GM21528 (cell line): ENCODE results near the gene SLC9A9.

Experiments
- ATAC-seq: cut with Tn5 transposase; IDR thresholded peaks from one replicate; pipeline ENCODE4 v1.9.1; 2021; ENCODE audit warnings: mild to moderate bottlenecking, moderate library complexity; ENCODE audit not compliant: unreplicated experiment, low FRiP score

SLC9A9 gene

DNA sequence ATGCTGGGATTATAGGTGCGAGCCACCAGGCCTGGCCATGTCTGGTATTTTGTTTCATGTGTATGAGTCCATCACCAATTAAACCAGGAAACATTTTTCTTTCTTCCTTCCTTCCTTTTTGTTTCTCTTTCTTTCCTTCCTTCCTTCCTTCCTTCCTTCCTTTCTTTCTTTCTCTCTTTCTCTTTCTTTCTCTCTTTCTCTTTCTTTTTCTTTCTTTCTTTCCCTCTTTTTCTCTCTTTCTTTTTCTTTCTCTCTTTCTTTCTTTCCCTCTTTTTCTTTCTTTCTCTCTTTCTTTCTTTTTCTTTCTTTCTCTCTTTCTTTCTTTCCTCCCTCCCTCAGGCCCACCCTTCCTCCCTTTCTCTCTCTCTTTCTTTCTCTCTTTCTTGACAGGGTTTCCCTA is 83.4 kb downstream of the SLC9A9 start:
- ATAC-seq, result no peak

DNA sequence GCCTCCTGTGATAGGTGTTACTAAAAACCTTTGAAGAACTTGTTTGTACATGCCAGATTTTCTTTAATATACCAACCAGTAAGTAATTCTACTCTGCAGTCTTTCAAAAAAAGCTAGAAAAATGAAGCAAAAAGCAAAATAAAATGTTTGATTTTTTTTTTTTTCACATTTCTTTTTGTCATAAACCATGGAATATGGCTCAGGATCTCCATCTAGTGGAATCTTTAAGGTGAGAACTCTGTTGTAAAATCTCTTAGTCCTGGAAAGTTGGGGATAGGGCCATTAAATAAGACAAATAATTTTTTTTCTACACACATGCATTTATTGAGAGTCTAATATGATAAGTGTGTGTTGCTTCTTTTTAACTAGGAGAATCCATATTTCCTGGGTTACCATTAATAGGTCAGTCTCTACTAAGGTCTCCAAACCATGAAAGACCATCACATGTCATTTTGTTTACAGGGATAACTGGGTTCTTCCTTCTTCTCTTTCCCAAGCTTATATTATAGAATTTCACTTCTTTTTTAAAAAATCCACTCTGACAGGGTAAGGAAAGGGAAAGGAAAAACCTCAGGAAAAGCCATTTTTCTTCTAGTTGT is 84.6 kb downstream of the SLC9A9 start:
- no peak for ATAC-seq

DNA sequence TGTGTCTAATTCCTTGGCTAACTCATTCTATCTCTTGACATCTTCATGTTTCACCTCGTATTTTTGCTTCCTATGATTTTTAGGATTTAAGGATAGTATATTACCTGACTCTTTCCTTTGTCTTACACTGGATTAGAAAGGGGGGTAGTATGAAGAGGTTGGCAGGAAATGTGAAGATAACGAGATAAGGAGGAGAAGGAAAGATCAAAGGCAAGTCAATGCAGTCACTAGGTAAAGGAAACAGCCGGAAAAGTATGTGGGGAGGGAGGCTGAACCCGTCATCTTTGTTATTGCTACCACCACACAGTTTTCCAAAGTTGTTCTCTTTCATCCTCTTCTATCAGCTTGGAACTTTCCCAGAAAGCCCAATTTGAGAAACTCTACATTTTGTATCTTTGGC is 90.6 kb downstream of the SLC9A9 start:
- no peak for ATAC-seq

DNA sequence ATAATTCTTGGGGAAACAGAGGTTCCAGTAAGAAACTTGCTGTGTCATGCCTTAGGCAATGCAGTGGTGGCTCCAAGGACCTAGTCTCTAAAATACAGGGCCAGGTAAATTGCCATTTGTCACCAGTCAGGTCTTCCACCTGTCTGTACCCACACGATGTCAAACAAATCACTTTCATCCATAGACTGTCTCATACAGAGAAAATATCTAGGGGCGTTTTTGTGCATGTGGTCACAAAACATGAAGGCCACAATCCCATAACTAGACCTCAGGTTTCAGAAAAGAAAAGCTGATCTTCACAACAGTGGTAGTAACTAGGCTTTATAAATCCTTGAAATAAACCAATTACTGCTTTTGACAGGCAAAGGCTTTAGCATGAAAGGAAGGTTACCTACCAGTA is 92.3 kb downstream of the SLC9A9 start:
- ATAC-seq, result no peak

DNA sequence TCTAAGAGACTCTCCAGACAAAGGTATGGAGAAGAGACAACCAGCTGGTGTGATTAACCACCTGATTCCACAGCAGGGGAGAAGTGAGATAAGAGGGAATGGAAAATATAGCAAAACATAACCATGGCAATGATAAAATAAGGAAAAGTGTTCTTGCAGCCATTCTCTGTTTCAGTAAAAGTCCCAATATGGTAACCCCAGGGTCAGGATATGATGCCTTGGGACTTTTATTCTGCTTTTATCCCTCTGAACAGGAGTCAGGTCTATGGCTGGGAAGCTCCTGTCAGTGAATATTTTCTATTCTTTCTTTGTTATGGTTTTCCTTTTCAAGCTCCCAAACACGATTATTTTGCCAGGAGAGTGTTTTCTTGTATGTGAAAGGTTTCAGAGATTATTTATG is 94.2 kb downstream of the SLC9A9 start:
- no peak for ATAC-seq

DNA sequence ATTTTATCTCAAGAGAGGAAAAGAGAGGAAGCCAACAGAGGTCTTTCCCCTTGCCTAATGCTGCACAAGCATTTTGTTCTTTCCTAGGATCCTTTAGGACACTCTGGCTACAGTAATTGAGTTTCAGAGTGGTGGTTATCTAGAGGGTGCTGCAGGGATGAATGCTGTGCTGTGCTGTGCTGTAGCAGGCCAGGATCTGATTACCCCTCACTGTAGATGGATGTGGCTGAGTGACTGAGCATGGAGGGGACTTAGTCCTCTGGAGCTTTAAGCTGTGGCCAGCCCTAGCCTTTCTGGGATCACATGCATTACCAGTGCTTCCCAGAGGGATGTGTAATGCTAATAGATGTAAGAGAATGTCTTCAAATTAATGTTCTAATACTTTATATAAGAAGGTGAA is 94.8 kb downstream of the SLC9A9 start:
- no peak for ATAC-seq

DNA sequence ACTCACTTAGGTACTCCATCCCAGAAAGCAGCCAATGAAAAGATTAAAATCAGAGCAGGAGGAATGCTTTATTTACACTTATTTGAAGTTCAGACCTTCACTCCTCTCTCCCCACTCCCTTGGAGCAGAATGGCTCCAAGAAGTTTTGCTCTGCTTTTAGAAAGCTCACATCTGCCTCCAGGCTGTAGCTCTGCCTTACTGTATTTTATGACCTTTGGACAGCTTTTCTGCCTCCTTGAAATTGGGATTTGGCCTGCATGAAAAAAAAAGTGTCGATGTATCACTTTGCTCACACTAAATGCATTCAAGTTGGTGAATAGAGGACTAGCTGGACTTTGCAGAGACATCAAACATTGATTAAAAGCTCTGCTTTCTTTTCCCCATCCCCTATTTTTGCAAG is 95.3 kb downstream of the SLC9A9 start:
- no peak for ATAC-seq

DNA sequence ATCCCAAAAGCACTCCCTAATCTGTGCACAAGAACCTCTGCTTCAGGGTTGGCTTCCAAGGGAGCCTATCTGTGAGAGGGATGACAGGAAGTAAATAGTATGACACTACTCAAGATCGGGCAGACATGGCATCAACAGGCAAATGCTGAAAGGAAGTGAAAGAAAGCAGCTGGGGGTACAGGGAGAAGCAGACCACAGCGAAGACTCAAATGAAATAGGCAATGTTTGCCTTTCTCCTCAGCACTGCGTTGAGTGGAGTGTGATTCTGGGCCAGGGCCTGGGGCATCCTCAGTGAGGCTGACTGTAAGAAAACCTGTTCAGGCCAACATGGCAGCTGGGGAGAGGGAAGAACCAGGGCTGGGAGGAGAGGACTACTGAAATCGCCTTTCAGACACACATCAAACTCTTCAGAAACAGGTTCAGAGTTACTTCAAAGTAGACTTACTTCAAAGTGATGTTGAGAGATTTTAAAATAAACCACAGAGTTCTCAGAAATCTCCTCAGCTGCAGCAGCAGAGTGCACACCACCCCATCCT is 96.6 kb downstream of the SLC9A9 start:
- peak; percentile 77 for ATAC-seq

DNA sequence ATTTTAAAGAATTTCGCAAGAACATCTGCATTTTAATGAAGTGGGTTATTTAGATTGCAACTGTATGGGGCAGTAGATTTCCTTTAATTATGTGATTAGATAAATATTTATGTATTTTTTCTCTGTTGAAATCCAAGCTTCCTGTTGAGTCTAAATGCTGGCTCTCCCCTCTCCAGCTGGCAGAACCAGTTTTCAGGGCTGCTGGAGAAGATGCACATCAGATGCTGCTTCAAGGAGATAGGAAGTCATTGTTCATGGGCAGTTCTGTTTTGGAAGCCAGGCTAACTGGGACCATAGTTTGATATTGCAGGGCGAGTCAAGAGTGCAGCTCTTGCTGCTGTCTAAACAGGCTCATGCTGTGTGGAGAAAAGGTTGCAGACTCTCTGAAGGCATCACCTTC is 97.4 kb downstream of the SLC9A9 start:
- no peak for ATAC-seq

DNA sequence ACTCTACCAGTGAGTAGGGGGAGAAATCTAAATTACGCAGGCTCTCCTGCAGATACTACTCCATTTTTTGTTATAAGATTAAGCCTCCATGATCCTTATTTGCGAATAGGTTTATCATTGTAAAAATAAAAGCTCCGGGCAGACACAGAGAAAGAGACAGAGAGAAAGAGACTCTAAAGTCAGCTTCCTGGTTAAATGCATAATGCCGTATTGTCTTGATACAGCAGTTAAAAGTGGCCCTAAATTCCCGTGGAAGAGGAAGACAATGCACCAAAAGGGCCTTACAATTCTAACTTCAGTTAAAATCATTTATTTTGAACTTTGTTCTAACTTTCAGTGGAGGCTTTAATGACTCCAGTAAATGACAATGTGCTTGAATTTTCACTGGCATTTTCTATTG is 98.3 kb downstream of the SLC9A9 start:
- no peak for ATAC-seq

DNA sequence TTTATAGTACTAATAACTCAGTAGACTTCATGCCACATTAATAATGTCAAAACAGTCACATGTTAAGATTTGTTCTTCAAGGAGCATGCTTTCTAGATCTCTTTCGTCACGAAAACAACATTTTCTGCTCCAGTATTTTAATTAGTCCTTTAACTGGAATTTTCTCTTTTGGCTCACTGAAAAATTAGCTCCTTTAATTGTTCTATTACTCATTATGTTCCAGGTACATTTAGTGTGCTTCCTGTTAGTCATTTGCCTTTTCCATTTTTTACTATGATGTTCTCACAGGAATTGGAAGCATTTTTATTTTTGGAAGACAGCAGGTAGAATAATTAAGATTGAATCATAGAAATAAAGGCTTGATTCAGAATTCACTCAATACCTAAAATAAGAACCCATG is 111.2 kb downstream of the SLC9A9 start:
- ATAC-seq, result no peak

DNA sequence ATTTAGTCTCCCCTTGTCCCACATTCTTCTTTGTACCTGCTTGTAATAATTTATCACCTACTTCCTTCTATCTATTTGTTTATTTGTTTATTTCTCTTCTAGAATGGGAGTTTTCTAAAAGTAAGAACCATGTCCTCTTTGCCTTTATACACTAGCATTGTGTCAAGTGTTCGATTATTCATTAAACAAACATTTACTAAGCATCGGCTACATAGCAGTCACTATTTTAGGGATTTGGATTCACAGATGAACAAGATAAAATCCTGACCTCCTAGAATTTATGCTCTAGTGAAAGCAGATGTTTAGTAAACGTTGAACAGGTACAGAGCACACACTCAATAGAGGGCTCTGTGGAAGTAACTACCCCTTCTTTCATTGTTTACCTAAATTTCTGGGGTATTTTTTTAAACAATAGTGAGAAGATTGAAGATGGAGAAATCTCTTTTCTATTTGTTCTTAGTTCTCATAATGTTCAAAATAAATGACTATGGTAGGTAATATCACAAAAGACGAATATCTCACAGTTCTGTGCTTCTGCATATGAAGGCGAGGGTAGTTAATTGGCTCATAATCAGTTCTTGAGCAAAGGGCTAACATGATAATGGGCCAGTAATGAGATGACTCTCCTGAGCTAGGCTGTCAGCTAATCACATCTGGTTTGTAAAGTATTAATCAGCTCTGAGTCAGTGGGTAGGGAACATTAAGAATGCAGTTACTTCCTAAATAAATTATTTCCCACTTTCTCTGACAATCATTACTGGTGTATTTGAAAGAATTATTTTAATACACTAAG is 111.9 kb downstream of the SLC9A9 start:
- no peak for ATAC-seq

DNA sequence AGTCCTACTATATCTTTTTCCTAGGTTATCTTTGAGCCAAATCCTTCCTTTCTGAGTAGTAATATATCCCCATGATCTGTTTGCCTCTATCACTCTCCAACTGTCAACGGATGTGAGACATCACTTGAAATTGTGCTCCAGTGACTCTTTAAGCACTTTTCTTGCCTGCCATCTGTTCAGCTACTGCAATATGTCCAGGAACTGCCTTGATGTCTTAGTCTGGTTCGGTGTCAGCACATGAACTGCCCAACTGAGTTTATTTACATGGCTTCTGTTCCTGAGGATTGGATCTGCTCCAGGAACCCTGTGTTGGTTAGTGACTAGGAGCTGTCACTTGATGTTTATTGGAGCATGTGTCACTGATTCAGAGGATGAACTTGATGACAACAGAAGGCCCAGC is 116.5 kb downstream of the SLC9A9 start:
- no peak for ATAC-seq

DNA sequence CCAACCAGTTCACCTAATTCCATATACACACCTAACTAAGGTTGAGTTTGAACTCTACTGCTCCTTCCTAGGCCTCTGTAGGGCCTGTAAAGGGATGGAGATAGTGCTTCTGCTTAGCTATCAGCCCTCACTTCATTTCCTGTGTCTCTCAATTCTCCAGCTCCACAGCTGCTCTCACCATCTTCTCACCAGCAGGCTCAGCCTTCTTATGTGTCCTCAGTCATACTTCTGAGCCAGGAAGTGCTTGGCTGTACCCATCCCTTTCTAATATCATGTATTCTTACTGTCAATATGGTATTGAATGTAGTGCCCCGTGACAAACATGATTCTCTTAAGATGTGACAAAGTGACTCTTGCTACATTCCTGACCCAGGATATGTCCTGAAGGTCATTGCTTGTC is 116.9 kb downstream of the SLC9A9 start:
- no peak for ATAC-seq

DNA sequence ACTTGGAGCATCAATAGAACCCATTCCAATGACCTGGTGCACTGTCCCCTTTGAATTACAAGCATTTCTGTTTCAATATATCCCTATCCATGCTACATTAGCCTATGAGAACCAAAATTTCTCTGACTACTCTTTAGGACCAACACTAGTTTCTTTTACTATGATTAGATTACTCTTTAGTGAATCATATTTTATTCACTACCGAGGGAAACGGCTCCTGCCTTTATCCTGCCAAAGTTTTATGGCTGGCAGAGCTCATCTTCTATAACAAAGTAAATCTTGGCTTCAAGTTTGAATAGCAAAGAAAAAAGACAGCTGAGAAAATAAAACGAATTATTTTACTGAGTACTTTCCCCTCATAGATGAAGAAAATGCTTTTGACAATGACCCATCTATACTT is 120.9 kb downstream of the SLC9A9 start:
- ATAC-seq, result no peak

DNA sequence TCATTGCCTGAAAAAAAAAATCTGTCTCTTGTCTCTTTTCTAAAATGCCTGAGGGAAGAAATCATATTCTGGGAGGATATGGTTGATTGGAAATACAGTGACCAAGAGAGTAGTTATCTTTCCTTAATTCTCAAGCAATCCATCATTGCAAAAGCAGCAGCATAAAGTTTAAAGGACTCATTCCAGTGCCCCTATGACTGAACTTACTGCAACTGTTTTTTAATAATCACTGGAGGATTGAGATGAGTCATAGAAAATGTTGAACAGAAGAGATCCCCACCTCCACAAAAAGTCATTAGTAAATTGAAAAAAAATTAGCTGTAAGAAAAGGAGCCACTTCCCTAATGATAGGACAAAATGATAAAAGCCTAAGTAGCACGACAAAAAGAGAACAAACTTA is 121.5 kb downstream of the SLC9A9 start:
- ATAC-seq, result no peak

DNA sequence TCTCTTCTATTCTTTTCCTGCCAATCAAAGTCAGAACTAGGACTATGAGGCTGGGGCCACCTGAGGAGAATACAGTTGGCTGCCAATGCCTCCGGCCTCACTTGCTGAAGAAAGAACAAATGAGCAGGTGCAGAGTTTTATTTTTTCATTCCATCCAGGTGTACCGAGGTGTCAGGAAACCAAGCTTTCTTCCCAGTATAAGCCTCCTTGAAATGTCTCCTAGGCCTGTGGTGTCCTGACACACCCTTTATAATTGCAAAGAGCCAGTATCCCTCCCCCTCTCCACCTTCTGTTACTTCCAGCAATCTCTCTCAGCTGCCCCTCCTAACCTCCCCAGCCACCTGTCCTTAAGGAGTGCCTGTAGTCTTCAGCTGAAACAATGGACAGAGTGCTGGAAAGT is 127.9 kb downstream of the SLC9A9 start:
- ATAC-seq, result no peak

DNA sequence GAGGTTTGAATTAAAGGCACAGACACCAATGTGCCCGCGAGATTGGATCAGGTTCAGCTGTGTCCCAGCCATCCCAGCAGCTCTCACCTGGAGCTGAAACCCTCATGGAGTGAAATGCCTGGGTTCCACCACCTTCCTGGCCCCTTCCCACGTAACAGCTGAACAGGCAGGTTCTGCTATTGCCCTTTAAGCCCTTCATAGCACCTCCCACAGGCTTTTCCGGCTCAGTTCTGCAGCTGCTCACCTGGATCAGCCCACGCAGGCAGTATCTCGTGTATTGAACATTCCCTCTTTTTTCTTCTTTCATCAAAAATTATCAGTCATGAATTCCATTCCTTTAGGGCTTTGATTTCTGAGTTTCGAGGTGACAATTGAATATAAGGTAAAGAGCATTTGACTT is 129.8 kb downstream of the SLC9A9 start:
- ATAC-seq, result no peak

DNA sequence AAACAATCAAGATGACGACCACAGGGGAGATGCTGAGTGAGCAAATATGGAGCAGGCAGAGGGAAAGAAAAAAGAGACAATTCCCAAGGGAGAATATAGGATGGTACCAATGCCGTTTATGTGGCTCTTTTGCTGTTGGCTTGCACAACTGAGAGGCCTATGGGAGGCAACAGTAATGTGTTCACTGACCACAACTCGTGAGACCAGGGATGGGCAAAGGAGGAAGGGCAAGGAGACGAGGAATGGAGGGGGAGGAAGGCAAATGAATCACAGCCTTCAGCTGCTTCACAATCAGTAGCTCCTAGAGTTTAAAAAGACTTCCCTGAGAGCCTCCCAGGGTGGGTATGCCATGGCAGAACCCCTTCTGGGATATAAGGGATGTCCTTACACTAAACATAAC is 131.5 kb downstream of the SLC9A9 start:
- ATAC-seq, result no peak

DNA sequence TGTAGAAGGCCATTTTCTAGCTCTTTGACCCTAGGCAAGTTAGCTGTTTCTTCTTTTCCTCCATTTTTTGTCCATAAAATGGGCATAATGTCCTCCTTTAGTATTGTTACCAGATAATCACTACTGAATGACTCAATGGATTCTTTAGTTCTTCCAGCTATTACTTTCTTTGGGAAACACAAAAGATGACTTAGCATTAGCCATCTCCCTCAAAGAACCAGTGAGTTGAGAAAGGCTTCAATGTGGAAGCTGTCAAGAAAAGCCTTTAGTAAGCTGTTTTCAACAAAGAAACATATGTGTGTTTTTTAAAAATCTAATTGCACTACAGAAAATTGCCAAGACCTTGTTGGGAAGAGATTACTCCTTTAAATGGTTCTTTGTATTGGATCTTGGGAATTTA is 135.7 kb downstream of the SLC9A9 start:
- no peak for ATAC-seq

DNA sequence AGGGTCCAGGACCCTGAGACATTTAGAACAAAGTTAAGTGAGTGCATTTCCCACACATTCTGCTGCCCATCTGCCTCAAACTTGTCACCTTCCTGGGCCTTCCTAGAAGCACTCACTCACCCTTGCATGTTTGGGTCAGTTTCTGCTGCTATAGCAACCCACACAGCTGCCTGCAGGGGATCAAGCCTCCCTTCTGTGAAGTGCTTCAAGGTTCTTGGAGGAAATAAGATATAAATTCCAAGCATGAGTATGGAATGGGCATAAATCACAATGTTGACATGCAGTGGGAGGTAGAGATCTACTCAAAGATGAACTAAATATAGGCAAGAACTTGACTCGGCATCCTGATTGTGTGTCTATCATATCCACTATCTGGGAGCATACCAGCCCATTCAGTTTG is 140.4 kb downstream of the SLC9A9 start:
- ATAC-seq, result no peak

DNA sequence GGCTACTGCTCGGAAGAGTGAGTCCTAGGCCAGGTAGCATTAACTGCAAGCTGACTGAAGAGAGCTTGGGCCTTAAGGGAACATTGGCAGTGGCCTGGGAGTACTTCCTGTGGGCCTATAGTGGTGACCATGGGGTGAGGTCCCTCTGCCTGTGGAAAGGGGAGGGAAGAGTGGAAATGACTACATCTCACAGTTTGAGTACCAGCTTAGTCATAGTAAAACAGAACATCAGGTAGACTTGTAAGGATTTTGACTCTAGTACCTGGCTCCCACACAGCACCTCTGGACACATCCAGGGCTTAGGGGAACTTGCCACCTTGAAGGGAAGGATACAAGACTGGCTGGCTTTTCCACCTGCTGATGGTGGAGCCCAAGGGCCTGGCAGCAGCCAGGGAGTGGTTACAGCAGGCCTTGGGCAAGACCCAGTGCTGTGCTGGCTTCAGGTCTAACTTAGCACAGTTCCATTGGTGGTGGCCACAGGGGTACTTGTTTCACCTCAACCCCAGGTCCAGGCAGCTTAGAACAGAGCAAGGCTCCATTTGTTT is 147.8 kb downstream of the SLC9A9 start:
- ATAC-seq, result no peak
